Right lobe of liver (tissue), 4 donors: ENCODE results near the gene UBAC2.

Experiments
- CTCF ChIP-seq, 4 donors: fragments of 200-600 bp in 3 of 4; fragments of 450-650 bp in 1 of 4; IDR thresholded peaks; one replicate each; pipeline versions ENCODE4 v1.5.1 to v1.8.0; 2016 to 2022; ENCODE audit warnings: antibody characterized with exemption in 4 of 4, mild to moderate bottlenecking in 2 of 4
- POLR2A ChIP-seq: fragments of 450-650 bp; IDR thresholded peaks from one replicate; pipeline ENCODE4 v1.6.1; 2017; ENCODE audit warnings: antibody characterized with exemption, mild to moderate bottlenecking
- donor health status: DM: no; HTN: no; CAD: no.
- donor health status: DM: no; HTN: no; CAD: no.
- donor health status: DM: no; HTN: yes; CAD: no.

GRCh38 chr13:99164226-99164625 lies 36.4 kb upstream of the UBAC2 start:
- TF ChIP-seq CTCF (IDR thresholded peaks at IDR 0.05) (no peak), POLR2A (no peak)
